Fibroblast of skin of right biceps (primary cell): ENCODE data around the gene COBLL1.

Experiments used
- DNase-seq: peaks from one replicate; pipeline ENCODE4 v3.0.0-alpha.2; 2013

COBLL1 gene

GRCh38 chr2:164710837-164711765 lies 130.5 kb downstream of the COBLL1 start:
- DNase-seq: no peak

DNA sequence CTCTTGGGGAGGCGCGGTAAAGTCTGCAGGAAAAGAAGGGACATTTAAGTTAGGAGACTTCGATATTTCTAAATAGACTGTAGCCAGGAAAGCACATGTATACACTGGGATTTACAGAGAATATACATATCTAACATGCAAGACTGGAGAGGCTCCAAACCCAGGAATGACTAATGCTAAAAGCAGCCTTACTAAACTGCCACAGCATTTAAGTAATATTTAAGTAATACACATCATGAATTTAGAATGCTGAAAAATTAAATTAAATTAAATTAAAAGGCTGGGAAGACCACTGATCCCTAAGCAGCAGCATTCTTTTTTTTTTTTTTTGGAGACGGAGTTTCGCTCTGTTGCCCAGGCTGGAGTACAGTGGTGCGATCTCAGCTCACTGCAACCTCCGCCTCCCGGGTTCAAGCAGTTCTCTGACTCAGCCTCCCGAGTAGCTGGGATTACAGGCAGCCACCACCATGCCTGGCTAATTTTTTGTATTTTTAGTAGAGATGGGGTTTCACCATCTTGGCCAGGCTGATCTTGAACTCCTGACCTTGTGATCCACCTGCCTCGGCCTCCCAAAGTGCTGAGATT lies 131.3 kb downstream of the COBLL1 start:
- DNase-seq: peak; percentile 87

DNA sequence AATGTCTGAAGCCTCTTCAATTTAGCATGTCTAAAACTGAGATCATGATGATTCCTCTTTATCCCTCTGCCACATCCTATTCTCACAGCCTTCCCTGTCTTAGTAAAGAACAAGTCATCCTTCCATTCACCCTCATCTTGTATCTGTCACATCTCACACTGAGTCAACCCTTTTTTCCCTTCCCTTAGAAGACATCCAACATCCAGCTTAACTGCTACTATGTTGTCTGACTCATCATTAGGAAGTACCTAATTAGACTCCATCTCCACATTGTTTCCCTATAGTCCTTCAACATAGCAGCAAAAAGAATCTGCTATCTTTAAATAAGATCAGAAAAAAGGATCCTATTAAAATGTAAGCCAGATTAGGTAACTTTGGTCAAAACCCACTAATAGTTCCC lies 135.1 kb downstream of the COBLL1 start:
- DNase-seq: peak; percentile 95

- no peak for DNase-seq
Measured at GRCh38 chr2:164705412-164706167, 136.0 kb downstream of the COBLL1 start.

- DNase-seq: no peak
Measured at GRCh38 chr2:164703915-164704706, 137.5 kb downstream of the COBLL1 start.

DNA sequence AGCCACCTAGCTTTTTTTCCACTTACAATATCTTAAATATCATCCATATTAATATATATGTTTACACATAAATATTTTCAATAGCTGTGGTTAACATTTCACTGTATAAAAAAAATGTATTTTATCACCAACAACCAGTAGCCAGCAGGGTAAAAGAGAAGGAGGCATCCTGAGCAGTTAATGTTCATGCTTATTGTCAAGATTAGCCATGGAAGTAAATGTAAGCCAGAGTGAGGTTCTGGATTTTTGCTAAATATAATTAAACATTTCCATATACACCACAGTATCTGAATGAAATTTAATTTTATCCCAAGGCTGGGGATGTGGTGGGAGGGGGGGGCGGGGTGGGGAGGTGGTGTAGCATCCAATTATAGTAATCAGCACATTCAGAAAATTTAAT lies 140.1 kb downstream of the COBLL1 start:
- no peak for DNase-seq

GRCh38 chr2:164700390-164700789 lies 141.2 kb downstream of the COBLL1 start:
- no peak for DNase-seq

DNA sequence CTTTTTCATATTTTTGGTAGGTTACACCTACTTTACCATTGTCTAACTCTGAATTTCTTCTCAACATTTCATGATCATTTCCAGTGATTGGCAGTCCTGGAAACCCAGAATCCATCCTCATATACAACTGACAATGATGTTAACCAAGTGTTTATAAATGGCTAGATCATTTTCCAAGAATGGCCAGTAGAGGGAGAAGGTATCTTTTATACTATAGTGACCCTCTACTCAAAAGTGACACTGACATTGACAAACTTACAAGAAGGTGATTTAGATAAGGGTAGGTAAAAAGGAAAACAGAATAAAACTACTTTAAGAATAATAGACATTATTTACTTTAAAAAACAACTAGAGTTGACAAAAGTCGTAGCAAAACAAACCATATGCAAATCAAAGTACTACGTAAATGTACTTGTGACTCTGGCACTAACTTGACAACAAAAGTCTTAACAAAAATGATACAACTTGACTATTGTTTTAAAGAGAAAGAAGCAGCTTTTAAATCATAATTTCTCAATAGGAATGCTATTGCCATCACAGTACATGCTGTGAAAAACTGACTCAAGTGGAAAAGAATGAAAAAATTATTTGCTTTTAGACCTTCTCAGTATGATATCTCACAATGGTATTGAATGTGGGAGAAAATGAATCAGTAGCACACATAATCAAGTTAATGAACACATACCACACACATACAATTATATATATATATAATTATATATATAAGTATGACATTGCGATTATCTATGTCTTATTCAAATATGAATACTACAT lies 143.7 kb downstream of the COBLL1 start:
- no peak for DNase-seq

- no peak for DNase-seq
Measured at GRCh38 chr2:164696634-164697033, 145.0 kb downstream of the COBLL1 start.

- DNase-seq: no peak
Measured at GRCh38 chr2:164694275-164694695, 147.3 kb downstream of the COBLL1 start.

GRCh38 chr2:164693834-164694233 lies 147.8 kb downstream of the COBLL1 start:
- no peak for DNase-seq

DNA sequence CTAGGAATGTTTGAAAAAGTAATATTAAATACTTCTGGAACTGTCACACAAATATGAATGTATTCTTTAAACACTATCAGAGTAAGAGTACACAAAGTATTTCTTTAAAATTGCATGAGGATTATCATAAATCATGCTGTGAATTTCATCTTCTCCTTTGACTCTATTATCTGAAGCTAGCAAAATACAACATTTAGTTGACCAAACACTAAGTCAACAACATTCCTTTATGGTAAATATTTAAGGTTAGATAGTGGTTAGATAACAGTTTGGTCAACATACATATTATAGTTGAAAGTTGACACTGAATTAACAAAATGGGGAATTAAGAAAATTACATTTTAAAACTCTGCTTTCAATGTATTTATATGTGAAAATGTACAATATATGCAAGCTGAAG lies 148.2 kb downstream of the COBLL1 start:
- no peak for DNase-seq

DNA sequence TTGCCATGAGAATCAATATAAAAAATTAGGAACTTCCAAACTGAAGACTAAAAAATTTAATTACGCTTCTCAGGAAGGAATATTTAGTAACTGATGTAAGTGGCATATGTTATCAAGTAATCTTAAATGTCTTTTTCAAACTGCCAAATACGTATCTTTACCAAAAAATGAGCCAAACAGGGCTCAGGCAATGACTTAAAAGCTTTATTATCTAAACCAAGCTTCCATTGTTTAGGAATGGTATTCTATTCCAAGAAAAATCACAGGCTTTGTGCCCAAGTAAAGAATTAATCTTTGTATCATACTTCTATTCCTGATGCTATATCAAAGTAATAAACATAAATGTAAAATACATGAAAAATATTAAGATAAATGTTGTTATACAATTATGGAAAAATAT lies 148.7 kb downstream of the COBLL1 start:
- no peak for DNase-seq

GRCh38 chr2:164692114-164692513 lies 149.5 kb downstream of the COBLL1 start:
- DNase-seq: peak; percentile 54

- no peak for DNase-seq
Measured at GRCh38 chr2:164691346-164691887, 150.2 kb downstream of the COBLL1 start.

- no peak for DNase-seq
Measured at GRCh38 chr2:164690361-164690760, 151.3 kb downstream of the COBLL1 start.

DNA sequence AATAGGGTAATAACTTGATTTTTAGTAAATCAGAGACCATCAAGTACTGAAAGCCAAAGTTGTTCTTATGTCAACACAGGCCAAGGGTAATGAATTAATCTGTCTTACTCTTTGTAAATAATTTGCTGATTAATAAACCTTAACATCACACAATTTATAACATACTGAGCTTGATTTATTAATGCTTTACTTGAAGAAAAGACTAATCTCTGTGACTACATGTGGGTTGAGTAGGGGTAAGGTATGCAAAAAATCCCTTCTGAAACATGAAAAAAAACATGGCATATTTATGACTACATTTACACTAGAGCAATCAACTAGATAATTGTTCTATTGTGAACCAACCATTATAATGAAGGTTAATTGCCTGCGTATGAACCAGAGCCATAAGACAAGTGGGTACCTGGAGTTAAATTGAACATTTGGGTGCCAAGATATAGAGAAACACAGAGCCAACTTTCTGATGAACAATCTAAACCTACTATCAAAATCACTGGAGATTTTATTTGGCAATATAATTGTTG lies 152.7 kb downstream of the COBLL1 start:
- no peak for DNase-seq

DNA sequence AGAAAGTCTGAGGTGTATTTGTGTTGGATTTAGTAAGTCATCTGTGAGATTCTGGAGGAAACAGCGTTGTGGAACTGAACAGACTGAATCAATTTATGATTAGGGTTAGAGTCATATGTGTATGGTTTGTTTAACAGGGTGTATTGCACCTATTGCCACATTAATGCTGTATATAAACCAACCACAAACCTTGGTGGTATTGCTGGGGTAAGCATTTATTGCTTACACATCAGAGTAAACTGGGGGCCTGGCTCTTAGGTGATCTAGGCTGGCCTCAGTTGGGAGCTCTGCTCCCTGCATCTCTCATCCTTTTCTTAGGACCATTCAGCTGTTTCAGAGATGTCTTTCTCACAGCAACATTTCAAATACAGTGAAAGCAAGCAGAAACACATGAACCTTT lies 160.6 kb downstream of the COBLL1 start:
- DNase-seq: no peak

DNA sequence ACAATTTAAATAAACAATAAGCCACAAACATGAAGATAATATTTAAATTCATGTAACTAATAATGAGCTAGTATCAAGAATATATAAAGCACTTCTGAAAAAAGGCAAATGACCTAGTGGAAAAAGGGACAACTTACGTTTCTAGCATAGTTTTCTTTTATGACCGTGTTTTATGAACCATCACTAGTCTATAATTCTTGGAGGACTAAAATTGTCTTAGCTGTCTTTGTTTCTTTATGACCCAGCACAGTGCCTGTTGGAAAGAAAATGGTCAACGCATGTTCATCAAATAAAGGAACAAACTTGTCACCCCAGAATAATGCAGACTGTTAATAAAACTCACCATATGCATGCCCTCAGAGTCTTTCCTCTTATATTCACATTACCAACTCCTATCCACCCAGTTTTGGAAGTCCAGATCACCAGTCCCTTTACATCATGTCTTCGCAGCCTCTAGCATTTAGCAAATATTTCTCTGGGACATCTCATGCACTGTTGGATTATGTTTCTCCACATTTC lies 162.9 kb downstream of the COBLL1 start:
- DNase-seq: no peak

DNA sequence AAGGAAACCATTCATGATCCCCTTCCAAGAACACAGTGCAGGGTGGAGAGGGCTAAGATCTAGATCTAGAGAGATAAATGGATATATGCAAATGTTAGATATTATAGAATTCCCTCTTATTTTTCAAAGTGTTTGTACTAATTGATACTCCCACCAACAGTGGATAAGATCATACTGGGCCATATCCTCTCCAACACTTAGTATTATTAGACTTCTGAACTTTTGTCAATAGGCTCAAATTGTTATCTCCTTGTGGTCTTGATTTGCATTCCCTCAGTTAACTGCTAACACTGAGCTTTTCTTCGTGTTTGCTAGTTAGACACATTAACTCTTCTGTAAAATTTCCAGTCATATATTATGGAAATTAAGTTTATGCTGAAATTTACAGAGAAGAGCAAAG lies 163.9 kb downstream of the COBLL1 start:
- no peak for DNase-seq

DNA sequence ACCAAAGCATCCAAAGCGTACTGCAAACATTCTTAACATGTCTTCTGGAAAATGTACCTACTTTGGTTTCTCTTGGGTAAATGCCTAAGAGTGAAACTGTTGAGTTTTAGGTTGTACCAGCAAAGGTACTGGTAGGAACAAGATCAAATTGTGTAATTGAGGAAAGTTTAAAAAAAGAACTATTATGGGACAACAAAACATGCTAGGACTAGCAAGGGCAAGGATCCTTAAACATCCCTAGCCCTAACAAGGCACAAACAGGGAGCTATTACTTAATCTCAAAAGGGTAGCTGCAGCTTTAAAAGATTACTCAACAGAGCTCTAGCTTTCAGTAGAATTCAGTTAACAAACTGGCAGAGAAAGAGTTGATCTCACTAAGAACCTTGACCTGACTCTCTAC lies 164.4 kb downstream of the COBLL1 start:
- no peak for DNase-seq
